Neuronal stem cell (in vitro differentiated cells): ENCODE data around the gene OR2G6.
"Not testable (repeated sequence)": the region's sequence is repeated elsewhere in the genome, so short reads cannot be mapped to it uniquely, and the experiment has no call there.

Experiments
- DNase-seq: peaks from one replicate; pipeline ENCODE4 v3.0.0-alpha.2; 2013; ENCODE audit warnings: low spot score
- H2AFZ ChIP-seq: one replicate; pipeline ENCODE4 v1.6.1; 2013; ENCODE audit warnings: mild to moderate bottlenecking, low read length, inconsistent platforms
- H2AK5ac ChIP-seq: 2 replicates; pipeline ENCODE4 v1.6.1; 2013; ENCODE audit warnings: low read depth, mild to moderate bottlenecking, inconsistent platforms, low read length, moderate library complexity, mixed read lengths
- H2BK120ac ChIP-seq: 2 replicates; pipeline ENCODE4 v1.6.1; 2013; ENCODE audit warnings: low read depth, mild to moderate bottlenecking, inconsistent platforms, low read length, moderate library complexity, mixed read lengths
- H2BK12ac ChIP-seq: one replicate; pipeline ENCODE4 v1.6.1; 2013; ENCODE audit warnings: low read length, inconsistent platforms
- H2BK15ac ChIP-seq: 2 replicates; pipeline ENCODE4 v1.6.1; 2013; ENCODE audit warnings: mild to moderate bottlenecking, low read length, inconsistent platforms, mixed read lengths
- H2BK5ac ChIP-seq: one replicate; pipeline ENCODE4 v1.6.1; 2013; ENCODE audit warnings: inconsistent platforms, mild to moderate bottlenecking, low read length, moderate library complexity
- H3K14ac ChIP-seq: one replicate; pipeline ENCODE4 v1.6.1; 2013; ENCODE audit warnings: low read length, inconsistent platforms
- H3K18ac ChIP-seq: 2 replicates; pipeline ENCODE4 v1.6.1; 2013; ENCODE audit warnings: low read length, inconsistent platforms
- H3K23ac ChIP-seq: 2 replicates; pipeline ENCODE4 v1.6.1; 2013; ENCODE audit warnings: low read depth, mild to moderate bottlenecking, mixed read lengths, low read length, inconsistent platforms; ENCODE audit not compliant: poor library complexity
- H3K27ac ChIP-seq: replicated peaks from 3 replicates; pipeline ENCODE4 v1.5.1; 2013; ENCODE audit warnings: low read length, inconsistent platforms
- H3K27me3 ChIP-seq, 3 experiments: 2 replicates each; pipeline ENCODE4 v1.6.1; 2013; ENCODE audit warnings: low read length in 3 of 3, mild to moderate bottlenecking in 2 of 3, inconsistent platforms in 1 of 3, low read depth in 1 of 3, mixed read lengths in 1 of 3, moderate library complexity in 1 of 3; ENCODE audit not compliant: control insufficient read depth in 3 of 3, insufficient read depth in 3 of 3
- H3K36me3 ChIP-seq, 2 donors: replicated peaks in 1 of 2; 2 replicates each; pipeline ENCODE4 v1.6.1; 2013; ENCODE audit warnings: low read length in 2 of 2; ENCODE audit not compliant: control insufficient read depth in 2 of 2, insufficient read depth in 2 of 2
- H3K4ac ChIP-seq: 2 replicates; pipeline ENCODE4 v1.6.1; 2013; ENCODE audit warnings: inconsistent platforms, mild to moderate bottlenecking, low read length, moderate library complexity
- H3K4me1 ChIP-seq, 2 donors: 1 replicate in 1 of 2; 2 replicates in 1 of 2; pipeline ENCODE4 v1.6.1; 2013; ENCODE audit warnings: low read length in 2 of 2, low read depth in 1 of 2; ENCODE audit not compliant: control insufficient read depth in 2 of 2, insufficient read depth in 1 of 2
- H3K4me2 ChIP-seq: one replicate; pipeline ENCODE4 v1.6.1; 2013; ENCODE audit warnings: mild to moderate bottlenecking, low read length, inconsistent platforms; ENCODE audit not compliant: insufficient read depth, poor library complexity, severe bottlenecking
- H3K4me3 ChIP-seq, 2 donors: 2 replicates each; pipeline ENCODE4 v1.5.1; 2013; ENCODE audit warnings: low read length in 2 of 2, mild to moderate bottlenecking in 2 of 2, inconsistent platforms in 1 of 2, moderate library complexity in 1 of 2
- H3K79me1 ChIP-seq: one replicate; pipeline ENCODE4 v1.6.1; 2013; ENCODE audit warnings: low read depth, mild to moderate bottlenecking, inconsistent platforms, low read length, moderate library complexity
- H3K9ac ChIP-seq: one replicate; pipeline ENCODE4 v1.6.1; 2013; ENCODE audit warnings: mild to moderate bottlenecking, low read depth, low read length, inconsistent platforms; ENCODE audit not compliant: poor library complexity
- H3K9me3 ChIP-seq, 2 donors: replicated peaks in 1 of 2; 2 replicates each; pipeline versions ENCODE3 to v1.6.1; 2013; ENCODE audit warnings: low read length in 2 of 2, mild to moderate bottlenecking in 2 of 2, inconsistent platforms in 1 of 2, low read depth in 1 of 2, mixed read lengths in 1 of 2, moderate library complexity in 1 of 2; ENCODE audit not compliant: control insufficient read depth in 2 of 2, insufficient read depth in 1 of 2
- H4K8ac ChIP-seq: one replicate; pipeline ENCODE4 v1.6.1; 2013; ENCODE audit warnings: low read depth, mild to moderate bottlenecking, inconsistent platforms, low read length, moderate library complexity
- H4K91ac ChIP-seq: one replicate; pipeline ENCODE4 v1.6.1; 2013; ENCODE audit warnings: low read length, low read depth, mild to moderate bottlenecking, inconsistent platforms; ENCODE audit not compliant: poor library complexity
- WGBS, 2 donors: extraction: QIAGEN DNeasy Blood & Tissue Kit; methylation state at CpG; one replicate each; pipeline ENCODE4 v1.1.7; 2013; ENCODE audit warnings: missing lambda C conversion rate in 2 of 2, mixed read lengths in 1 of 2; ENCODE audit not compliant: insufficient read length in 2 of 2, insufficient replicate concordance in 1 of 2; ENCODE audit errors: extremely low coverage in 2 of 2; 5-methylcytosine and 5-hydroxymethylcytosine counted together

The OR2G6 gene

DNA sequence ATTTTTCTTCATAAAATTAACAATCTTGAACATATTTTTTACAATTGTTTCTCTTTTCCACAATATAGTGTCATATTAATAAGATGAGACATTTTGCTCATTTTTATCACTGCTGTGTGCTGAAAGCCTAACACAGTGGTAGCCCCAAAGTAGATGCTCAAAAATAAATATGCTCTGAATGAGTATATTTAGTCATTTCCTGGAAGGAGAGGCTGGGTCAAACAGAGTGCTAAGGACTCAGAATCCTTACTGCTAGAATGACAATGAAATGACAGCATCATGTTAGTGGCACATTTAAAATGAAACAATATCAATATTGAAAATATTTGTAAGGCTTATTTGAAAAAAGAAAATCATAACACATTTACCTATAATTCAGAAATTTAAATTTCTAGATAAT is 29.6 kb downstream of the OR2G6 start:
- H3K4me1 ChIP-seq, H3K27ac ChIP-seq, H3K27me3 ChIP-seq, H3K4me3 ChIP-seq, H2BK5ac ChIP-seq, H3K79me1 ChIP-seq, H3K23ac ChIP-seq, H3K4ac ChIP-seq, H3K36me3 ChIP-seq, H2AK5ac ChIP-seq, H3K4me2 ChIP-seq, H2BK120ac ChIP-seq, H3K14ac ChIP-seq, H3K18ac ChIP-seq, H3K9me3 ChIP-seq, H4K8ac ChIP-seq, H2AFZ ChIP-seq, H4K91ac ChIP-seq, H3K9ac ChIP-seq, H2BK15ac ChIP-seq, H2BK12ac ChIP-seq, DNase-seq: not testable (repeated sequence)

DNA sequence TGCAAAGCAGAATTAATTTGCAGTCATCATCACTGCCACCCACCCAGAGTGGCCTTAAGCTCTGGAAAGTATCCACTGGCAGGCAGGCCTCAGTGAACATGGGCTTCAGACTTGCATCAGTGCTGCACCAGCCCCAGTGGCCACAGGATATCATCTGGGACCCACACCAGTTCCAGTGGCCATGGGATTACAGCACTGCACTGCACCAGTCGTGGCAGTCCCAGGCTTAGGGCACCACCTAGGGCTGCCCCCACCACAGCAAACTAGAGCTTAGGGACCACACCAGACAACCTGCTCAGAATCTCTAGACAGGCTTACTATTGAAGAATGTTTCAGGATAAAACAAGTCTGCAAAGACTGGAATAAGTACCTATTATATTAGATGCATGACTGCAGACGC is 39.5 kb downstream of the OR2G6 start:
- not testable (repeated sequence) for H3K27ac ChIP-seq, H2AFZ ChIP-seq, H2BK15ac ChIP-seq, H2BK120ac ChIP-seq, H3K18ac ChIP-seq, H3K9ac ChIP-seq, H3K4me3 ChIP-seq, H3K79me1 ChIP-seq, H3K4ac ChIP-seq, H2BK12ac ChIP-seq, H3K9me3 ChIP-seq, H2BK5ac ChIP-seq, H3K14ac ChIP-seq, H3K36me3 ChIP-seq, H3K23ac ChIP-seq, H3K4me1 ChIP-seq, DNase-seq, H4K91ac ChIP-seq, H3K4me2 ChIP-seq, H4K8ac ChIP-seq, H3K27me3 ChIP-seq, H2AK5ac ChIP-seq
- WGBS, 2 donors = no CpG with 5 or more reads among the region's 2 CpGs

DNA sequence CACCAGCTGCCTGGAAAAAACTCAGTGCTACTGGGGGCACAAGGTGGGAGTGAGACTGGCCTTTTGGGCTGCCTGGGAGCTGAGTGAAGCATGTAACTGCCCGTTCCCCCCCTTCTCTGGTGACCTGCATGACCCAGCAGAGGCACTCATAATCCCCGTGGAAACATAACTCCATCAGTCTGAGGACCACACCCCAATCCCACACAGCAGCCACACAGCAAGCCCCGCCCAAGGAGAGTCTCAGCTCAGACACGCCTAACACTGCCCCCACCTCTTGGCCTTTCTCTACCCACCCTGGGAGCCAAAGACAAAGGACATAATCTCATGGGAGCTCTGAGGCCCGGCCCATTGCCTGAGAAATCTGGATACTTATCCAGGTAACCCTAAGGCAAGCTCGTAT is 43.2 kb downstream of the OR2G6 start:
- H3K9ac ChIP-seq, H3K18ac ChIP-seq, H2BK12ac ChIP-seq, H3K4me1 ChIP-seq, H2AFZ ChIP-seq, H3K36me3 ChIP-seq, H3K4me2 ChIP-seq, H3K79me1 ChIP-seq, H2AK5ac ChIP-seq, H4K8ac ChIP-seq, H2BK15ac ChIP-seq, H2BK5ac ChIP-seq, H3K9me3 ChIP-seq, H3K27ac ChIP-seq, H3K27me3 ChIP-seq, H3K14ac ChIP-seq, H3K4ac ChIP-seq, H2BK120ac ChIP-seq, H3K23ac ChIP-seq, H4K91ac ChIP-seq, DNase-seq, H3K4me3 ChIP-seq: not testable (repeated sequence)
- no CpG with 5 or more reads among the region's 6 CpGs for WGBS, 2 donors

DNA sequence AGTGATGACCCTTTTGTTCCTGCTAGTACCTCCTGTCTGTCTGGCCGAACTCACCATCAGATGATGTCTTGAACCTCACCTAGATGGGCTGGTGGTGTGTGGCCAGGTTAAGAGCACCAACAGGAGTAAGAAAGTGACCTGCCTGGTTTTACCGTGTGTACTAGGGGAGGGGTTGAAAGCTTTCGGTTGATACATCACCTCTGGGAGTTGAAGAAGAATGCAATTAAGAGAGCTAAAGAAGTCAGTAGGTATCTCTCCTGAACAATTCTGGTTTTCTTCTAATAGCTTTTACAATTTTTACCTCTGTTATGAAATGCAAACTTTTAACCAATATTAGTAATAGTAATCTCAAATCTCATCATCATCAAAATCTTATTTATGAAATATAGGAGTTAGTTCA is 54.8 kb downstream of the OR2G6 start, which contains the start of gene OR2T29:
Gene OR2T29, minus strand, starts transcription at position 101 of the 400 bp plus-strand sequence. CDS start 3,281 bp downstream, outside the sequence.
- not testable (repeated sequence) for H3K14ac ChIP-seq, H3K79me1 ChIP-seq, H3K4ac ChIP-seq, H3K4me2 ChIP-seq, DNase-seq, H3K36me3 ChIP-seq, H3K27ac ChIP-seq, H3K18ac ChIP-seq, H2BK12ac ChIP-seq, H4K8ac ChIP-seq, H2BK5ac ChIP-seq, H2AK5ac ChIP-seq, H3K4me3 ChIP-seq, H2AFZ ChIP-seq, H4K91ac ChIP-seq, H3K4me1 ChIP-seq, H3K27me3 ChIP-seq, H3K9me3 ChIP-seq, H3K23ac ChIP-seq, H3K9ac ChIP-seq, H2BK15ac ChIP-seq, H2BK120ac ChIP-seq
- WGBS, 2 donors = no CpG with 5 or more reads among the region's 3 CpGs
